GM18502 (cell line): Measurements from ENCODE around the gene POP7.

Source experiments
- ATAC-seq: cut with Tn5 transposase; IDR thresholded peaks from one replicate; pipeline ENCODE4 v1.9.1; 2021; ENCODE audit warnings: mild to moderate bottlenecking; ENCODE audit not compliant: unreplicated experiment, poor library complexity

POP7 gene

GRCh38 chr7:100678291-100678984, 27.5 kb upstream of the POP7 start:
- no peak for ATAC-seq

GRCh38 chr7:100679129-100679926, 26.6 kb upstream of the POP7 start:
- no peak for ATAC-seq

GRCh38 chr7:100679927-100680575, 25.9 kb upstream of the POP7 start:
- ATAC-seq, result no peak

GRCh38 chr7:100680576-100681271, 25.2 kb upstream of the POP7 start:
- ATAC-seq, result no peak

- no peak for ATAC-seq
These were observed 24.3 kb upstream of the POP7 start for GRCh38 chr7:100681491-100682227.

GRCh38 chr7:100682228-100682741, 23.6 kb upstream of the POP7 start:
- no peak for ATAC-seq

- no peak for ATAC-seq
These were observed 22.8 kb upstream of the POP7 start for GRCh38 chr7:100682991-100683658.

- ATAC-seq, result no peak
These were observed 22.0 kb upstream of the POP7 start for GRCh38 chr7:100683659-100684533.

- ATAC-seq, result no peak
These were observed 21.3 kb upstream of the POP7 start for GRCh38 chr7:100684534-100685042.

GRCh38 chr7:100685049-100685605, 20.8 kb upstream of the POP7 start:
- no peak for ATAC-seq

- no peak for ATAC-seq
These were observed 20.2 kb upstream of the POP7 start for GRCh38 chr7:100685631-100686145.

GRCh38 chr7:100686201-100686821, 19.6 kb upstream of the POP7 start:
- ATAC-seq, result no peak

GRCh38 chr7:100686822-100687211, 19.1 kb upstream of the POP7 start:
- no peak for ATAC-seq

- no peak for ATAC-seq
These were observed 18.7 kb upstream of the POP7 start for GRCh38 chr7:100687261-100687660.

GRCh38 chr7:100687751-100688300, 18.1 kb upstream of the POP7 start:
- ATAC-seq, result no peak

- no peak for ATAC-seq
These were observed 17.5 kb upstream of the POP7 start for GRCh38 chr7:100688326-100688860.
